AG09309 (cell line): ENCODE data around the gene OR5H1.
"Not testable (repeated sequence)": the region's sequence is repeated elsewhere in the genome, so short reads cannot be mapped to it uniquely, and the experiment has no call there.

Experiments used
- DNase-seq: peaks from one replicate; pipeline ENCODE4 v3.0.0-alpha.2; 2010; ENCODE audit warnings: low read depth
- H3K4me3 ChIP-seq: 2 replicates; pipeline ENCODE4 v1.5.1; 2011; ENCODE audit warnings: mild to moderate bottlenecking, low read depth, low read length, moderate library complexity; ENCODE audit not compliant: control insufficient read depth
- CTCF ChIP-seq: IDR thresholded peaks from 2 replicates; pipeline ENCODE4 v1.5.1; 2011; ENCODE audit warnings: mild to moderate bottlenecking, low read depth, low read length, inconsistent platforms; ENCODE audit not compliant: insufficient read depth, control insufficient read depth; ENCODE audit errors: missing control alignments

OR5H1 gene

GRCh38 chr3:98110550-98110908 lies 20.0 kb upstream of the OR5H1 start:
- no peak for TF ChIP-seq CTCF
- DNase-seq: no peak

DNA sequence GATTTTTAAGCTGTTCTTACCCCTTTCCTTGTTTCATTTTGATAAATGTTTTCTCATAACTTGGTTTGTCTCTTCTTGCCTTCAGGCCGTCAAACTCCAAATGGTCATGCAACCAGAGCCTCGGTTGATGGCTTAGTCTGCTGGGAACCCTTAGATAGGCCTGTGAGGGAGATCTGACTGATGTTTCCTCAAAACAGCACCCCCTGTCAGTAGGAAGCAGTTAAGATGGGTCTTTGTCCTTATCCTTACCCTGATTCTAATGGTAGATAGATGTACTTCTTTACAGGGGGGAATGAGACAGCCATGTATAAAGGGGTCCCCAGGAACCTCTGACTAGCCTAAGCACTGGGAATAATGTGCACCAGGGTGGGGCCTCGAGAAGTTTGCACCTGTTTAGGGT lies 16.3 kb upstream of the OR5H1 start:
- no peak for DNase-seq
- no peak overlapping the region for H3K4me3 ChIP-seq
- TF ChIP-seq CTCF: no peak

More at GRCh38 chr3:98110550-98110908, 20.0 kb upstream of the OR5H1 start:
- H3K4me3 ChIP-seq: no peak overlapping the region

- no peak for TF ChIP-seq CTCF
- H3K4me3 ChIP-seq: no peak overlapping the region
- DNase-seq: no peak
Observed at GRCh38 chr3:98115717-98116116, 14.8 kb upstream of the OR5H1 start.

DNA sequence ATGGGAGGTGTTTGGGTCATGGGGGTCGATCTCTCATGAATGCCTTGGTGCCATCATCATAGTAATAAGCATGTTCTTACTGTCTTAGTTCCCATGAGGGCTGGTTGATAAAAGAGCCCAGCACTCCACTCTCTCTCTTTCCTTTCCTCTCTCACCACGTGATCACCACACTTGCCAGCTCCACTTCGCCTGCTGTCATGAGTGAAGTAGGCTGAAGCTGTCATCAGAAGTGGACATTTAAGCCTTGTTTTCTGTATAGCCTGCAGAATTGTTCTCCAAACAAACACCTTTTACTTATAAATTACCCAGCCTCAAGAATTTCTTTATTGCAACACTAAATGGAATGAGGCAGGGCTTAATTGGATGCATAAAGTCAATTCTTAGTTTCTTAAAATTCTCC lies 6.1 kb downstream of the OR5H1 start:
- H3K4me3 ChIP-seq: no peak overlapping the region
- no peak for TF ChIP-seq CTCF
- no peak for DNase-seq

GRCh38 chr3:98137826-98138557 lies 7.5 kb downstream of the OR5H1 start:
- DNase-seq, H3K4me3 ChIP-seq: not testable (repeated sequence)

- no peak for TF ChIP-seq CTCF
- no peak overlapping the region for H3K4me3 ChIP-seq
- DNase-seq: no peak
Observed at GRCh38 chr3:98140531-98140930, 10.0 kb downstream of the OR5H1 start.

DNA sequence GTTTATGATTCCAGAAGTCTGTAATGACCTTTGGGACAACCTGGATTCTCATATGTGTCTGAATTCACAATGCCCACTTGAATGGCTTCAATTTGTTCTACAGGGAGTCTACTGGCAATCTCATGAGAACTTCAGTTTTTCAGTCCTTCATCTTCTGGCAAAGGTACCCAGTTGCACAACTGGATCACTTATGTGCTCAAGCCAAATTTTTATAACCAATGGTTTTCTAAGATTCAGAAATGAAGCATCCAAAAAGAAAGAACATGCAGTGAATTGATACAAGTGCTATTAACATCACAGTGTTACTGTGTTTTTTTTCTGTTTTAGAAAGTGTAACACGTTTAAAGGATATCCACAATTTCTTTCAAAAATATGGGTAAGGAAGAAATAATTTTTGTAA lies 16.7 kb downstream of the OR5H1 start, which contains the start of gene OR5H14:
TSS of gene OR5H14 (plus strand) at position 301 of the 400 bp plus-strand sequence. CDS start 1,907 bp downstream, outside the sequence.
- no peak for DNase-seq
- TF ChIP-seq CTCF: no peak
- H3K4me3 ChIP-seq: no peak within 1 kb of the TSS
